GM10266 (cell line): ENCODE results near the gene CCDC134.

ENCODE experiments used
- DNase-seq: peaks from one replicate; pipeline ENCODE4 v3.0.0; 2012; ENCODE audit errors: extremely low spot score
- TF ChIP-seq, protein P1 (sequence below): IDR thresholded peaks from 2 replicates; pipeline ENCODE4 v1.5.1; 2012; ENCODE audit warnings: mild to moderate bottlenecking, low read depth; ENCODE audit not compliant: control insufficient read depth, insufficient read depth; ENCODE audit errors: missing control alignments

Gene CCDC134

DNA sequence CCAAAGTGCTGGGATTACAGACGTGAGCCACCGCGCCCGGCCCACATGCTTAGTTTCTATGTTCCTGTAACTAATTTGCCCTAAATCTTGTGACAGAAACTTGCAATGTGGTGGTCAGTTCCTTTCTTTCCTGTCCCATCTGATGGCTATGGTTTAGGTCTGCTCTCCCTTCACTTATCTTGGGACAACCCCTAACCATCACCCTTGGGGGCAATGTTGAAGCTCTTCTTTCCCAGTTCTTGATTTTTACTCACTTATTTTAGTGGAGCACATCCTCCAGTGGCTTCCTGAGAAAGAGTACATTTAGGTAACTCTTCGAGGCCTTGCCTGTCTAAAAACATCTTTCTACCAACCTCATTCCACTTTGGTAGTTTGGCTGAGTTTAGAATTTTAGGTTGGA lies 39.7 kb downstream of the CCDC134 start:
- TF ChIP-seq, protein P1, sequence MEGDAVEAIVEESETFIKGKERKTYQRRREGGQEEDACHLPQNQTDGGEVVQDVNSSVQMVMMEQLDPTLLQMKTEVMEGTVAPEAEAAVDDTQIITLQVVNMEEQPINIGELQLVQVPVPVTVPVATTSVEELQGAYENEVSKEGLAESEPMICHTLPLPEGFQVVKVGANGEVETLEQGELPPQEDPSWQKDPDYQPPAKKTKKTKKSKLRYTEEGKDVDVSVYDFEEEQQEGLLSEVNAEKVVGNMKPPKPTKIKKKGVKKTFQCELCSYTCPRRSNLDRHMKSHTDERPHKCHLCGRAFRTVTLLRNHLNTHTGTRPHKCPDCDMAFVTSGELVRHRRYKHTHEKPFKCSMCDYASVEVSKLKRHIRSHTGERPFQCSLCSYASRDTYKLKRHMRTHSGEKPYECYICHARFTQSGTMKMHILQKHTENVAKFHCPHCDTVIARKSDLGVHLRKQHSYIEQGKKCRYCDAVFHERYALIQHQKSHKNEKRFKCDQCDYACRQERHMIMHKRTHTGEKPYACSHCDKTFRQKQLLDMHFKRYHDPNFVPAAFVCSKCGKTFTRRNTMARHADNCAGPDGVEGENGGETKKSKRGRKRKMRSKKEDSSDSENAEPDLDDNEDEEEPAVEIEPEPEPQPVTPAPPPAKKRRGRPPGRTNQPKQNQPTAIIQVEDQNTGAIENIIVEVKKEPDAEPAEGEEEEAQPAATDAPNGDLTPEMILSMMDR: no peak
- no peak for DNase-seq

DNA sequence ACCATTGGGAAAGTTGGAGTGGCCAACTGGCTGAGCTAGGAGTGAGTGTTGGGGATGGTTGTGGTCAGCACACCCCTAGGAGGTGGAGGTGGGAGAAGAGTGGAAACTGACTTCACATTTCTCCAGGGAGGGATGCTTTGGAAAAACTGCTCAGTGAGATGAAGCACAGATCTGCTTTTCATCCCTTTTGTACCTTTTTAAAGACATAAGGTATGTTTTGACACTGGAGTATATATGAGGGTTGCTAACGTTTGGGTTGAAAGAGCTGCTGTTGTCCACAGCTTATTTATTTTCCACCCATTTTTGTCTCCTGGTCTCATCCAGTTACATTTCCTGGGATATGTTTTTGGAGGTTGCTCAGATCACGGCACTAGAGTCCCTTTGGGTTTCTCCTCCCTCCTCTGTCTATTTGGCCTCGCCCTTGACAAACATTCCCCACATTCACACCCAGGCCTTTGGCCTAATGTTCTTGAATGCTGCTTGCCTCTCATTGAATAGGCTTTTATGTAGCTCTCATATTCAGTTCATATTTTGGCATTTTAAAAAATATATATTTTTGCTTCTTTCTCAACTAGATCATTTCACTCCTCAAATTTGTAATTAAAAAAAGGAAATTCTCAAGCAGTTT lies 40.7 kb downstream of the CCDC134 start:
- no peak for DNase-seq
- TF ChIP-seq, protein P1: no peak

DNA sequence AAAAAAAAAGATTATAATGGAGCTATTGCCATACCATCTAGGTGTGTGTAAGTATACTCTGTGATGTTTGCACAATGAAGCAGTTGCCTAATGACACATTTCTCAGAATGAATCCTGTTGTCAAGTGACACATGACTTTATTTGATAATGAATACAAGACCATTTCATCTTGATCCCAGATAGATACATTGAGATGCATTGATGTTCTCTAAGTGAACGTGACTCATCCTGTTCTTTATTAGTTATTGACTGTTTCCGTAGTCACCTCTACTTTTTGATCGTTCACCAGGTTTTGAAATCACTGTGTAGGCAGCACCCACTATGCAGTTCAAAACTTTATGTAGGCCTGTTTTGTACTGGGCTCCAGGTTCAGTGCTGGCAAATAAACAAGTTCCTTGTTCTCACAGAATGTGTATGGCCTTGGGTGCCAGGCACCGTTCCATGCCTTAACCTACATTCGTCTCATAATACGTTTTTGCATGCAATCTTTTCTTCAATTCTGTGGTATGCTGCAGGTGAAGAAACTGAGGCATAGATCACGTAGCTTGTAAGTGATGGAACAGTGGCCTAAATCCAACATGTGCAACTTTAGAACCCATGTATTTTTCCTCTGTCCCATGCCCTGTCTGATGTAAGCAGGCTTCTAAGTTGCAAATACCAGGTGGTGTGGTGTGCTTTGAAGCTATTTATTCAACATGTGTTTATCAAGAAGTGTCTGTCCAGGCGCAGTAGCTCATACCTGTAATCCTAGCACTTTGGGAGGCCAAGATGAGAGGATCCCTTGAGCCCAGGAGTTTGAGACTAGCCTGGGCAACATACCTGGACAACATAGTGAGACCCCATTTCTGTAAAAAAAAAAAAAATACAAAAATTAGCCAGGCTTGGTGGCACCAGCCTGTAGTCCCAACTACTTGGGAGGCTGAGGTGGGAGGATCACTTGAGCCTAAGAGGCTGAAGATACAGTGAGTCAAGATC lies 42.8 kb downstream of the CCDC134 start:
- TF ChIP-seq, protein P1: no peak
- no peak for DNase-seq

DNA sequence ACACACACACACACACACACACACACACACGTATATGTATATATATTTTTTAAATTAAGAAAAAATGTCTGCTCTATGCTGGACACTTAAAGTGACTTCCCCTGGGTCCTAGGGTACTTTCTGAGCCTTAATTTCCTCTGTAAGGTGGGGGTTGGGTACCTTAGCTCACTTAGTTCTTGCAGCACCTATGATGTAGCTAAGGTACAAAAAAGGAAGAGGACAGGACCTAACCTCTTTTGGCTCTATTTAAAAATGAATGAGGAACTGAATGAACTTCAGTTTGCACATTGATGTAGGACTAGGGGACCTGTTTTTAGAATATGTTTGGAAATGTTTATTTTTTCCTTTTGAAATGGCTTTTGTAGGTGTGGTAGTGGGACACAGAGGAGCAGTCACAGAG lies 43.6 kb downstream of the CCDC134 start:
- no peak for DNase-seq
- TF ChIP-seq, protein P1: no peak

DNA sequence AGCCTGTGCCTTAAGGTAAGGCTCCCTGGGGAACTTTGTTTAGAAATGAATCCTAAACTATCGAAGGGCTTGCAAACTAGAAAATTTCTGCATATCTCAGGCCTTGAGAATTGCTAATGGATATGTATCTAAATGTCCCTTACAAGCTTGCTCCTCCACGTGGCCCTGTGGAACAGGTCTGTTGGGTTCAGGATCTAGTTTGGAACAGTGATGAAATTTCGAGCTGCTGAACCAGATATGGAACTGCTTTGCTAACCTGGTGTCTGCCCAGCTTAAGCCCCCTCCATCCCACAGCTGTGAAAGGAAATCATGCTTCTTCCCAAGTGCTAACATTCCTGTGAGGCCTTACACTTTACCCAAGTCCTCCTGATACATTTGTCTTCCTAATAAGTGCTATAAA lies 44.0 kb downstream of the CCDC134 start:
- TF ChIP-seq, protein P1: no peak
- no peak for DNase-seq

DNA sequence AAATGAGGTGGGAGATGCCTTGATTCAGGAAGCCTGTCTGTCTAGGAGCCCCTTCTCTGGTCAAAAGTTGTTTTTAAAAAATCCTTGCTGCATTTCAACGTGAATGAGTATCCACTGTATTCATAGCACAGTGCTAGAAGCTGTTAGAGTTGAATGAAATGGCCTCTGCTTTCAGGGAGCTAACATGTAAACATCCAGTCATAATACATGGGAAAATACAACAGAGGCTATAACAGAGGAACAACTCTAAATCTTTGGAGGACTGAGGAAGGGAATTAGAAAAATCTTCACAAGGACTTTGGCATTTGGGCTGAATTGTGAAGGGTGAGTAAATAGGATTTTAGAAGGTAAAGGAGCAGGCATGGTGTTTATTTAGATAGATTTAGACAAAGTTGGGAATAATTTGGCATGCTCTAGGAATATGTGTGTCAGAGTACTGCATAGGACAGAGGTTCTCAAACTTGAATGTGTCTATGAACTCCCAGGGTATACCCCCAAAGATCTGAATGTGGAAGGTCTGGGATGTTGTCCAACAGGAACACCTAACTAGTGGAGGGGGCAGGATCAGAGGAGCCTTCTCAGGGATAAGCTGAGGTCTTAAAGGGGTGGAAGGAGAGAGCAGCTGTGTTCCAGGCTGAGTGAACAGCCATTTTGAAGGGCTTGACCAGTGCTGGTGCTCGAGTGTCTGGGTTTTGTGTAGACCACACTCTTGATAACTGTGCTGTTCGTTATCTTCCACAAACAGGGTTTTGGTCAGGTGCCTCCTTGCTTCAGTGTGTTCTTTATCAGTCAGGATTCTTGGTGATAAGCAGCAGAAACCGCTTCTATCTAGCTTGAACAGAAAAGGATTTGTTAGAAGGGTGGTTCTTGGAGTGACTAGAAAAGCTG lies 45.1 kb downstream of the CCDC134 start:
- TF ChIP-seq, protein P1: no peak
- no peak for DNase-seq
